Psoas muscle (tissue), 8 donors: ENCODE measurements around the gene STOX2. TPM values are rescaled to one million over a fixed set of nuclear protein-coding genes. Genes with fewer than 3 reads are reported as not detected.

ENCODE experiments used
- ATAC-seq, 4 donors: fragments of 200-7000 bp; cut with Tn5 transposase; one replicate each; pipeline ENCODE4 v1.9.1; 2020; ENCODE audit warnings: moderate library complexity in 3 of 4, mild to moderate bottlenecking in 2 of 4
- DNase-seq, 2 donors: peaks; one replicate each; pipeline ENCODE4 v3.0.0-alpha.2; 2020
- H3K27ac ChIP-seq: fragments of 200-600 bp; one replicate; pipeline ENCODE4 v1.8.0; 2022
- H3K27me3 ChIP-seq, 3 donors: fragments of 200-600 bp in 1 of 3; one replicate each; pipeline versions ENCODE4 v1.6.1 to v1.8.0; 2013 to 2022; ENCODE audit warnings: low read length in 2 of 3, mild to moderate bottlenecking in 2 of 3, moderate library complexity in 1 of 3; ENCODE audit not compliant: insufficient read depth in 3 of 3
- H3K36me3 ChIP-seq, 2 donors: fragments of 200-600 bp in 1 of 2; one replicate each; pipeline versions ENCODE4 v1.6.1 to v1.8.0; 2013 to 2022; ENCODE audit warnings: low read depth in 1 of 2, mild to moderate bottlenecking in 1 of 2, moderate library complexity in 1 of 2; ENCODE audit not compliant: insufficient read depth in 1 of 2
- H3K4me1 ChIP-seq: fragments of 200-600 bp; one replicate; pipeline ENCODE4 v1.8.0; 2022
- H3K4me3 ChIP-seq: fragments of 200-600 bp; one replicate; pipeline ENCODE4 v1.8.0; 2022; ENCODE audit warnings: mild to moderate bottlenecking
- H3K9me3 ChIP-seq: fragments of 200-600 bp; one replicate; pipeline ENCODE4 v1.8.0; 2022
- WGBS, 3 donors: extraction: QIAGEN DNeasy Blood & Tissue Kit; methylation state at CpG; one replicate each; pipeline versions ENCODE4 v1.1.6 to v1.1.7; 2013; 5-methylcytosine and 5-hydroxymethylcytosine counted together
- intact Hi-C, 2 donors: fragments of 100-400 bp; cut with DNase I; formaldehyde crosslinking; loops; one replicate each; pipeline versions ENCODE4 v1.11.0 to v1.14.2; 2022
- polyA plus RNA-seq, 3 donors: library from polyadenylated mRNA; stranded (reverse); fragments of 200-250 nt; gene quantifications; one replicate each; pipeline ENCODE4 v1.2.3, GENCODE V29; 2013
- total RNA-seq, 4 donors: library from RNA; stranded (reverse); fragmentation: NEBNext Ultra II Directional in 2 of 4; extraction: Animal tissue kit (Norgen Biotek cat#: 25700) in 2 of 4; gene quantifications; one replicate each; pipeline versions ENCODE4 v1.2.1 to v1.2.4, GENCODE V29; 2021 to 2023
- TF ChIP-seq, protein P1 (sequence below): fragments of 200-600 bp; IDR thresholded peaks from one replicate; pipeline ENCODE4 v1.8.0; 2022; ENCODE audit warnings: antibody characterized with exemption
- donor health status: healthy with polysubstance abuse.
- donor health status: DM: no; HTN: no; CAD: no; lungs with moderate emphysema.
- donor health status: Bipolar disorder and iron deficiency.
- donor health status: healthy.
- donor health status: DM: yes; HTN: yes; CAD: no.
- donor health status: DM: no; HTN: no; CAD: no.
- donor health status: DM: no; HTN: no; CAD: no.
- donor health status: DM: yes; HTN: yes; CAD: no.

Gene STOX2
- total and polyA plus RNA-seq, 7 donors, result 0.41 to 9.3 (median 3.4) TPM

- intact Hi-C loops, result no loop called here
- no peaks in the 10 kb centered on the region for H3K36me3 ChIP-seq
- TF ChIP-seq, protein P1, sequence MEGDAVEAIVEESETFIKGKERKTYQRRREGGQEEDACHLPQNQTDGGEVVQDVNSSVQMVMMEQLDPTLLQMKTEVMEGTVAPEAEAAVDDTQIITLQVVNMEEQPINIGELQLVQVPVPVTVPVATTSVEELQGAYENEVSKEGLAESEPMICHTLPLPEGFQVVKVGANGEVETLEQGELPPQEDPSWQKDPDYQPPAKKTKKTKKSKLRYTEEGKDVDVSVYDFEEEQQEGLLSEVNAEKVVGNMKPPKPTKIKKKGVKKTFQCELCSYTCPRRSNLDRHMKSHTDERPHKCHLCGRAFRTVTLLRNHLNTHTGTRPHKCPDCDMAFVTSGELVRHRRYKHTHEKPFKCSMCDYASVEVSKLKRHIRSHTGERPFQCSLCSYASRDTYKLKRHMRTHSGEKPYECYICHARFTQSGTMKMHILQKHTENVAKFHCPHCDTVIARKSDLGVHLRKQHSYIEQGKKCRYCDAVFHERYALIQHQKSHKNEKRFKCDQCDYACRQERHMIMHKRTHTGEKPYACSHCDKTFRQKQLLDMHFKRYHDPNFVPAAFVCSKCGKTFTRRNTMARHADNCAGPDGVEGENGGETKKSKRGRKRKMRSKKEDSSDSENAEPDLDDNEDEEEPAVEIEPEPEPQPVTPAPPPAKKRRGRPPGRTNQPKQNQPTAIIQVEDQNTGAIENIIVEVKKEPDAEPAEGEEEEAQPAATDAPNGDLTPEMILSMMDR, result no peak
- no peaks in the 10 kb centered on the region for H3K4me1 ChIP-seq
- H3K27me3 ChIP-seq, result no peaks in the 10 kb centered on the region
- WGBS, 3 donors, result 80 to 92% (median 83%) methylated on average over 2 of the region's 2 CpGs
- H3K27ac ChIP-seq, result no peak overlapping the region
- H3K4me3 ChIP-seq, result no peak overlapping the region
- no peaks in the 10 kb centered on the region for H3K9me3 ChIP-seq
- ATAC-seq (no peak), DNase-seq (no peak)
Measured at GRCh38 chr4:183935355-183936005, 30.4 kb downstream of the STOX2 start.

DNA sequence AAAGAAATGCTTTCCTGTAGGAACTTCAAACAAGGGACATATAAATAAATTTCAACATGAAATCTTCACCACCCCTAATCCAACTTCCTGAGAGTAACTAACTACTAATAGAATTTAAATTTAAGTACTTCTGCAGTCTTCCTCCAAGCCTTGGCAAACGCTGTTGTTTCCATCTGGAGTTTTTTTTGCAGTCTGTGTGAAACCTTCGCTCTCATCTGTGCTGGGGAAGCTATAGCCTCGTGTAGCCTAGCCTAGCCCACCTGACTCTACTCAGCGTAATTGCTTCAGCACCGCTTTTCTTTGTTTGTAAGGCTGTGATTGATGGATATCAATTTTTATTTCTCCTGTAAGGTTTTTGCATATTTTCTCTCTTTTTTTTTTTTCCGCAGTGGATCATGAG is 30.9 kb downstream of the STOX2 start:
- Histone ChIP-seq H3K4me1 (no peaks in the 10 kb centered on the region), H3K36me3 (no peaks in the 10 kb centered on the region), H3K27me3 (no peaks in the 10 kb centered on the region), H3K9me3 (no peaks in the 10 kb centered on the region), H3K27ac (no peak overlapping the region), H3K4me3 (no peak overlapping the region)
- intact Hi-C loops, result no loop called here
- TF ChIP-seq, protein P1, result no peak
- DNase-seq (no peak), ATAC-seq (no peak)
- 47 to 52% (median 49%) methylated on average over 6 of the region's 6 CpGs for WGBS, 3 donors

DNA sequence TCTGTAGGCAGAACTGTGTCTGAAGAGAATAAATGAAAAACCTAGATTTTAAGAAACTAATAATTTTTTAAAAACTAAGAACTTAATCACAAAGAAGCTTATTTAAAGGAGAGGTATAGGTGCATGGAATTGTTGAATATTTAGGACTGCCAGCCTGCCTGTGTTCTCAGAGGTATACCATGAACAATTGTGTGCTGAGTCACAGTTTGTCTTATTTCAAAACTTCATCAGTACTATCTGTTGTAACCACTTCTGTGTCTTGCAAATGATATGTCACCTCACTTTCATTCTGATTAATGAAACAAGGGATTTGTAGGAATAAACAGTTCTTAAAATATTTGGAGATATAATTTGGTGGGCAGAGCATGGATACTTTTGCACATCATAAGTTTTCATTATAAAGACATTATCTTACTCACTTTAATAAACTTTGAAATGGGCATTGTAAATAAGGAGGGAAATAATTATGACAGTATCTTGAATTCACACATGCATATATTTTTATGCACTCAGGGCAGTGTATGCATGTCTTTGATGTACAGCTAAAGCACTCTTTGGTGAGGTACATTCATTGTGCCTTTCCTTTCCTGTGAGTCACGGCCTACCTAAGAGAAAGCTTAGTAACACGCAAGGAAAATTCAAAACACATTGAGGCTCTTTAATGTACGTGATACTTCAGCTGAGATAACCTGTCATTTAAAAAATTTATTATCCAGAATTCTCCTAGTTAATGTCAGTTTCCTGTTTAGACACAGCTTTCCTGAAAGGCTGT is 31.7 kb downstream of the STOX2 start:
- H3K27me3 ChIP-seq, result no peaks in the 10 kb centered on the region
- DNase-seq (no peak), ATAC-seq (no peak)
- TF ChIP-seq, protein P1, result no peak
- no peak overlapping the region for H3K4me3 ChIP-seq
- 76 to 90% (median 88%) methylated on average over 3 of the region's 3 CpGs for WGBS, 3 donors
- no peaks in the 10 kb centered on the region for H3K36me3 ChIP-seq
- intact Hi-C loops, result no loop called here
- no peak overlapping the region for H3K27ac ChIP-seq
- H3K9me3 ChIP-seq, result no peaks in the 10 kb centered on the region
- no peaks in the 10 kb centered on the region for H3K4me1 ChIP-seq

- Histone ChIP-seq H3K36me3 (no peaks in the 10 kb centered on the region), H3K27me3 (no peaks in the 10 kb centered on the region), H3K27ac (no peak overlapping the region), H3K9me3 (no peaks in the 10 kb centered on the region), H3K4me3 (no peak overlapping the region), H3K4me1 (no peaks in the 10 kb centered on the region)
- 62 to 76% (median 62%) methylated on average over 4 of the region's 4 CpGs for WGBS, 3 donors
- DNase-seq (no peak), ATAC-seq (no peak)
- intact Hi-C loops, result no loop called here
- TF ChIP-seq, protein P1, result no peak
Measured at GRCh38 chr4:183940864-183941263, 35.8 kb downstream of the STOX2 start.
